Thyroid gland (tissue), 4 donors: ENCODE measurements around the gene KIRREL1.

ENCODE experiments used
- CTCF ChIP-seq, 6 experiments: fragments of 200-600 bp in 3 of 6; fragments of 450-650 bp in 3 of 6; sonication (generic) in 3 of 6; IDR thresholded peaks; one replicate each; pipeline ENCODE4 v1.5.1; 2016 to 2019; ENCODE audit warnings: antibody characterized with exemption in 6 of 6, mild to moderate bottlenecking in 2 of 6, inconsistent platforms in 1 of 6, moderate library complexity in 1 of 6
- POLR2A ChIP-seq, 2 donors: fragments of 450-650 bp; IDR thresholded peaks; one replicate each; pipeline ENCODE4 v1.6.1; 2017; ENCODE audit warnings: antibody characterized with exemption in 2 of 2, mild to moderate bottlenecking in 2 of 2, moderate library complexity in 1 of 2

- TF ChIP-seq CTCF (IDR thresholded peaks at IDR 0.05) (no peak), POLR2A (IDR thresholded peaks at IDR 0.05) (no peak)
Observed at GRCh38 chr1:157976888-157977287, 16.6 kb upstream of the KIRREL1 start.
